ENCODE results near the gene RNF168. TPM values are rescaled to one million over a fixed set of nuclear protein-coding genes. Genes with fewer than 3 reads are reported as not detected.

The RNF168 gene
- total RNA-seq, 1 experiment from 2014 or later: 19.9 TPM

Other genes with a start within 250 kb of the RNF168 start
- 64.6 and 81.6 TPM in 2 replicates for gene PCYT1A, start 216.0 kb downstream of the RNF168 start, total RNA-seq (2014; rRNA removed; shearing (Covaris generic))
- gene DYNLT2B, start 185.5 kb downstream of the RNF168 start, total RNA-seq (2014; rRNA removed; shearing (Covaris generic)): 34.6 and 37.2 TPM in 2 replicates
- gene TM4SF19, start 165.4 kb downstream of the RNF168 start, total RNA-seq (2014; rRNA removed; shearing (Covaris generic)): 3.9 and 4.6 TPM in 2 replicates
- 10.8 and 12.3 TPM in 2 replicates for gene UBXN7, start 71.3 kb downstream of the RNF168 start, total RNA-seq (2014; rRNA removed; shearing (Covaris generic))
- gene SMCO1, start 11.6 kb upstream of the RNF168 start, total RNA-seq (2014; rRNA removed; shearing (Covaris generic)): not detected in 2 replicates
- gene WDR53, start 64.8 kb upstream of the RNF168 start, total RNA-seq (2014; rRNA removed; shearing (Covaris generic)): 8.8 and 9.4 TPM in 2 replicates
- gene FBXO45, start 64.9 kb upstream of the RNF168 start, total RNA-seq (2014; rRNA removed; shearing (Covaris generic)): 16.6 and 21.7 TPM in 2 replicates
- gene NRROS, start 135.9 kb upstream of the RNF168 start, total RNA-seq (2014; rRNA removed; shearing (Covaris generic)): 1.6 and 2.7 TPM in 2 replicates
- 9.4 and 11.2 TPM in 2 replicates for gene CEP19, start 208.5 kb upstream of the RNF168 start, total RNA-seq (2014; rRNA removed; shearing (Covaris generic))
- 32.1 and 43.6 TPM in 2 replicates for gene PIGX, start 208.6 kb upstream of the RNF168 start, total RNA-seq (2014; rRNA removed; shearing (Covaris generic))
- gene PAK2, start 236.1 kb upstream of the RNF168 start, total RNA-seq (2014; rRNA removed; shearing (Covaris generic)): 37.7 and 45.5 TPM in 2 replicates

Measured in RPMI7951 (cell line).